IMR-90 (cell line): ENCODE measurements around the gene CBX8. TPM values are rescaled to one million over a fixed set of nuclear protein-coding genes. Genes with fewer than 3 reads are reported as not detected.

ENCODE experiments used
- ATAC-seq: fragments of 200-7000 bp; cut with Tn5 transposase; 2 replicates; pipeline ENCODE4 v1.9.1; 2020; ENCODE audit warnings: low read depth, mild to moderate bottlenecking, moderate library complexity
- BruUV-seq: library from RNA; stranded (reverse); fragments of 400-500 nt; replicated peaks from 2 replicates; lab custom pipeline; 2021; lab: Mats Ljungman, UMichigan
- CTCF ChIA-PET: fragments of 300-600 bp; formaldehyde crosslinking; extraction: SDS; loops from one replicate; lab custom pipeline; 2021; ENCODE audit warnings: antibody characterized with exemption; lab: Yijun Ruan, JAX
- POLR2A ChIA-PET: fragments of 300-600 bp; sonication (Branson Sonifier 250); formaldehyde crosslinking; loops from one replicate; lab custom pipeline; 2022; ENCODE audit warnings: antibody characterized with exemption; ENCODE audit not compliant: unreplicated experiment; lab: Charles Lee
- DNase-seq: peaks from one replicate; pipeline ENCODE4 v3.0.0; 2013
- H2AFZ ChIP-seq: replicated peaks from 2 replicates; pipeline ENCODE3; 2013; ENCODE audit warnings: low read length, mild to moderate bottlenecking; ENCODE audit not compliant: poor library complexity
- H2AK5ac ChIP-seq: 2 replicates; pipeline ENCODE4 v1.6.1; 2013; ENCODE audit warnings: low read depth, low read length, inconsistent platforms
- H2AK9ac ChIP-seq: replicated peaks from 2 replicates; pipeline ENCODE3; 2013; ENCODE audit warnings: mild to moderate bottlenecking, low read depth, low read length, moderate library complexity; ENCODE audit not compliant: poor library complexity
- H2BK120ac ChIP-seq: 2 replicates; pipeline ENCODE4 v1.6.1; 2013; ENCODE audit warnings: low read depth, low read length, inconsistent platforms
- H2BK15ac ChIP-seq: 3 replicates; pipeline ENCODE4 v1.6.1; 2013; ENCODE audit warnings: low read depth, low read length, inconsistent platforms
- H2BK20ac ChIP-seq: 2 replicates; pipeline ENCODE4 v1.6.1; 2013; ENCODE audit warnings: low read depth, mild to moderate bottlenecking, inconsistent platforms, low read length, moderate library complexity
- H2BK5ac ChIP-seq: 2 replicates; pipeline ENCODE4 v1.6.1; 2013; ENCODE audit warnings: mild to moderate bottlenecking, low read depth, low read length, inconsistent platforms; ENCODE audit not compliant: poor library complexity, severe bottlenecking
- H3K14ac ChIP-seq: replicated peaks from 2 replicates; pipeline ENCODE4 v1.6.1; 2013; ENCODE audit warnings: low read depth, low read length, inconsistent platforms
- H3K18ac ChIP-seq: 2 replicates; pipeline ENCODE4 v1.6.1; 2013; ENCODE audit warnings: low read depth, low read length, control low read depth
- H3K23ac ChIP-seq: 2 replicates; pipeline ENCODE4 v1.6.1; 2013; ENCODE audit warnings: low read depth, low read length, inconsistent platforms
- H3K27ac ChIP-seq: 2 replicates; pipeline ENCODE4 v1.5.1; 2013; ENCODE audit warnings: mild to moderate bottlenecking, control low read depth, low read length; ENCODE audit not compliant: insufficient read depth
- H3K27me3 ChIP-seq: 2 replicates; pipeline ENCODE4 v1.6.1; 2013; ENCODE audit warnings: low read length; ENCODE audit not compliant: control insufficient read depth, insufficient read depth
- H3K36me3 ChIP-seq: 2 replicates; pipeline ENCODE4 v1.6.1; 2013; ENCODE audit warnings: low read length, mixed read lengths; ENCODE audit not compliant: control insufficient read depth, insufficient read depth
- H3K4ac ChIP-seq: 2 replicates; pipeline ENCODE4 v1.6.1; 2013; ENCODE audit warnings: low read depth, low read length, inconsistent platforms
- H3K4me1 ChIP-seq: 2 replicates; pipeline ENCODE4 v1.6.1; 2013; ENCODE audit warnings: low read length, mixed read lengths; ENCODE audit not compliant: control insufficient read depth, insufficient read depth
- H3K4me2 ChIP-seq: 2 replicates; pipeline ENCODE4 v1.6.1; 2013; ENCODE audit warnings: low read depth, mild to moderate bottlenecking, control low read depth, low read length, moderate library complexity
- H3K4me3 ChIP-seq: 2 replicates; pipeline ENCODE4 v1.5.1; 2013; ENCODE audit warnings: low read depth, mild to moderate bottlenecking, control low read depth, low read length, moderate library complexity; ENCODE audit not compliant: insufficient read depth
- H3K56ac ChIP-seq: 2 replicates; pipeline ENCODE4 v1.6.1; 2013; ENCODE audit warnings: low read length, inconsistent platforms; ENCODE audit not compliant: insufficient read depth; ENCODE audit errors: extremely low read depth
- H3K79me1 ChIP-seq, 2 experiments: 2 replicates each; pipeline ENCODE4 v1.6.1; 2013; ENCODE audit warnings: low read length in 2 of 2, inconsistent platforms in 1 of 2, low read depth in 1 of 2
- H3K9ac ChIP-seq: 2 replicates; pipeline ENCODE4 v1.6.1; 2013; ENCODE audit warnings: low read depth, low read length, control low read depth
- H3K9me1 ChIP-seq: 2 replicates; pipeline ENCODE4 v1.6.1; 2013; ENCODE audit warnings: low read length, inconsistent platforms; ENCODE audit not compliant: insufficient read depth
- H3K9me3 ChIP-seq: 2 replicates; pipeline ENCODE4 v1.6.1; 2013; ENCODE audit warnings: low read length; ENCODE audit not compliant: control insufficient read depth, insufficient read depth
- H4K20me1 ChIP-seq: 2 replicates; pipeline ENCODE4 v1.6.1; 2013; ENCODE audit warnings: low read length, inconsistent platforms; ENCODE audit not compliant: insufficient read depth
- H4K5ac ChIP-seq: 2 replicates; pipeline ENCODE4 v1.6.1; 2013; ENCODE audit warnings: mild to moderate bottlenecking, low read depth, low read length, control low read depth
- H4K8ac ChIP-seq, 2 experiments: 2 replicates each; pipeline ENCODE4 v1.6.1; 2013; ENCODE audit warnings: low read depth in 2 of 2, low read length in 2 of 2, control low read depth in 1 of 2, inconsistent platforms in 1 of 2
- H4K91ac ChIP-seq: 2 replicates; pipeline ENCODE4 v1.6.1; 2013; ENCODE audit warnings: low read depth, low read length, inconsistent platforms; ENCODE audit not compliant: insufficient read depth
- BHLHE40 ChIP-seq: fragments of 150-350 bp; IDR thresholded peaks from 2 replicates; pipeline ENCODE4 v1.6.1; 2016; ENCODE audit warnings: mild to moderate bottlenecking, low read depth, low read length
- CEBPB ChIP-seq: IDR thresholded peaks from 2 replicates; pipeline ENCODE4 v1.6.1; 2012; ENCODE audit warnings: low read depth, low read length, improper control_type of control experiment
- CHD1 ChIP-seq: IDR thresholded peaks from 2 replicates; pipeline ENCODE4 v1.6.1; 2012; ENCODE audit warnings: low read depth, low read length, improper control_type of control experiment
- ELK1 ChIP-seq: fragments of 150-350 bp; IDR thresholded peaks from 2 replicates; pipeline ENCODE4 v1.6.1; 2016; ENCODE audit warnings: low read depth, mild to moderate bottlenecking, low read length, moderate library complexity, borderline replicate concordance
- MAFK ChIP-seq: IDR thresholded peaks from 2 replicates; pipeline ENCODE4 v1.6.1; 2012; ENCODE audit warnings: low read depth, low read length, improper control_type of control experiment
- MAZ ChIP-seq: IDR thresholded peaks from 2 replicates; pipeline ENCODE4 v1.6.1; 2012; ENCODE audit warnings: low read depth, mild to moderate bottlenecking, low read length, improper control_type of control experiment, moderate library complexity, borderline replicate concordance
- MXI1 ChIP-seq: IDR thresholded peaks from 2 replicates; pipeline ENCODE4 v1.6.1; 2012; ENCODE audit warnings: low read depth, mild to moderate bottlenecking, low read length, moderate library complexity, borderline replicate concordance
- NFE2L2 ChIP-seq: fragments of 150-350 bp; IDR thresholded peaks from 2 replicates; pipeline ENCODE4 v1.6.1; 2016; ENCODE audit warnings: low read depth, mild to moderate bottlenecking, low read length
- POLR2A ChIP-seq: IDR thresholded peaks from 2 replicates; pipeline ENCODE4 v1.6.1; 2012; ENCODE audit warnings: mild to moderate bottlenecking, low read depth, low read length
- RAD21 ChIP-seq: IDR thresholded peaks from 2 replicates; pipeline ENCODE4 v1.6.1; 2012; ENCODE audit warnings: low read length, improper control_type of control experiment
- RCOR1 ChIP-seq: IDR thresholded peaks from 2 replicates; pipeline ENCODE4 v1.6.1; 2012; ENCODE audit warnings: mild to moderate bottlenecking, low read length, improper control_type of control experiment; ENCODE audit not compliant: insufficient replicate concordance
- SMC3 ChIP-seq: fragments of 150-350 bp; IDR thresholded peaks from 2 replicates; pipeline ENCODE4 v1.6.1; 2016; ENCODE audit warnings: low read depth, mild to moderate bottlenecking, antibody characterized with exemption, low read length, moderate library complexity
- WGBS, 2 experiments: methylation state at CpG; one replicate each; pipeline versions ENCODE4 v1.1.5 to v1.1.7; 2013; ENCODE audit warnings: missing lambda C conversion rate in 2 of 2; ENCODE audit not compliant: insufficient read length in 1 of 2; ENCODE audit errors: extremely low coverage in 2 of 2; 5-methylcytosine and 5-hydroxymethylcytosine counted together
- dilution Hi-C: fragments of 300-500 bp; cut with HindIII; formaldehyde crosslinking; loops from one replicate; pipeline ENCODE4 v1.14.3; 2018; ENCODE audit warnings: low sequenced_read_pairs; ENCODE audit not compliant: unreplicated experiment
- in situ Hi-C: fragments of 300-500 bp; cut with MboI; formaldehyde crosslinking; loops from 3 replicates; pipeline ENCODE4 v1.14.3; 2019; ENCODE audit warnings: low sequenced_read_pairs, inconsistent platforms, mixed read lengths
- intact Hi-C: fragments of 100-400 bp; cut with micrococcal nuclease; formaldehyde crosslinking; loops from 2 replicates; pipeline ENCODE4 v1.10.0; 2022
- polyA plus RNA-seq, 3 experiments: library from polyadenylated mRNA; depleted of rRNA; stranded (reverse); fragments of >200 nt; gene quantifications; 2 replicates each; pipeline ENCODE4 v1.2.3, GENCODE V29; 2012; ENCODE audit warnings: low replicate concordance in 1 of 3
- total RNA-seq: library from RNA; depleted of rRNA; stranded (reverse); fragments of >200 nt; gene quantifications from 2 replicates; pipeline ENCODE4 v1.2.3, GENCODE V29; 2012
- TF ChIP-seq, protein P1 (sequence below): conservative IDR thresholded peaks from 2 replicates; pipeline ENCODE4 v1.5.1; 2012; ENCODE audit warnings: mild to moderate bottlenecking, low read depth, low read length, improper control_type of control experiment
- TF ChIP-seq, protein P2 (sequence below): fragments of 150-350 bp; IDR thresholded peaks from 2 replicates; pipeline ENCODE4 v1.6.1; 2017; ENCODE audit warnings: mild to moderate bottlenecking, antibody characterized with exemption, low read length, low read depth

The CBX8 gene
- total and polyA plus RNA-seq, 2 of the 4 experiments (the other 2 are of a cell fraction): 3.2 to 5.4 TPM

DNA sequence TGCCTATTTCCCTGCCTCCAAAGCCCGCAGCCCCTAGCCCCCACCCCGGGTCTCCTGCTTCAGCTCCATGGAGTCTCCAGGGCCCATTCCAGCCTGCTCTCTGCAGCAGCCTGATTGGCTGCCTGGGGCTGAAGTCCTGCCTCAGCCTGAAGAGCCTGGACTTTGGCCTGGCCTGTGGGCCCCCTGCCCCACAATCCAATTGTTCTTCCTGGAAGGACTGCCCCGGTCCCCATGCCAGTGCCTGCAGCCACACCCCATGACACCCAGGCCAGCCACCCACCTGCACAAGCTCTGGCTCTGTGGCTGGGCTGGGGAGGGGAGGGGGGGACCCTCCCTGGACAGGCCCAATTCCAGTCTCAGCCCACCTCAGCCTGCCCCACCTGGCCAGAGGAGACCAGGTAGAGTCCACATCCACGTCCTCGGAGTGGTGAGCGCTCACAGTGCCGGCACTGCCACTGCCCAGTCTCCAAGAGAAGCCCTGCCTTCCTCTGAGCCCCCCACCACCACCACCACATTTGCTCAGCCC lies 53.9 kb downstream of the CBX8 start:
- intact Hi-C loops: no loop called here
- no peak for TF ChIP-seq NFE2L2
- TF ChIP-seq MXI1: no peak
- no peak for TF ChIP-seq MAFK
- TF ChIP-seq SMC3: no peak
- TF ChIP-seq, protein P1, sequence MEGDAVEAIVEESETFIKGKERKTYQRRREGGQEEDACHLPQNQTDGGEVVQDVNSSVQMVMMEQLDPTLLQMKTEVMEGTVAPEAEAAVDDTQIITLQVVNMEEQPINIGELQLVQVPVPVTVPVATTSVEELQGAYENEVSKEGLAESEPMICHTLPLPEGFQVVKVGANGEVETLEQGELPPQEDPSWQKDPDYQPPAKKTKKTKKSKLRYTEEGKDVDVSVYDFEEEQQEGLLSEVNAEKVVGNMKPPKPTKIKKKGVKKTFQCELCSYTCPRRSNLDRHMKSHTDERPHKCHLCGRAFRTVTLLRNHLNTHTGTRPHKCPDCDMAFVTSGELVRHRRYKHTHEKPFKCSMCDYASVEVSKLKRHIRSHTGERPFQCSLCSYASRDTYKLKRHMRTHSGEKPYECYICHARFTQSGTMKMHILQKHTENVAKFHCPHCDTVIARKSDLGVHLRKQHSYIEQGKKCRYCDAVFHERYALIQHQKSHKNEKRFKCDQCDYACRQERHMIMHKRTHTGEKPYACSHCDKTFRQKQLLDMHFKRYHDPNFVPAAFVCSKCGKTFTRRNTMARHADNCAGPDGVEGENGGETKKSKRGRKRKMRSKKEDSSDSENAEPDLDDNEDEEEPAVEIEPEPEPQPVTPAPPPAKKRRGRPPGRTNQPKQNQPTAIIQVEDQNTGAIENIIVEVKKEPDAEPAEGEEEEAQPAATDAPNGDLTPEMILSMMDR: no peak
- no peak for TF ChIP-seq CEBPB
- no peak for TF ChIP-seq ELK1
- TF ChIP-seq RCOR1: no peak
- TF ChIP-seq RAD21: no peak
- no peak for TF ChIP-seq CHD1
- TF ChIP-seq, protein P2, sequence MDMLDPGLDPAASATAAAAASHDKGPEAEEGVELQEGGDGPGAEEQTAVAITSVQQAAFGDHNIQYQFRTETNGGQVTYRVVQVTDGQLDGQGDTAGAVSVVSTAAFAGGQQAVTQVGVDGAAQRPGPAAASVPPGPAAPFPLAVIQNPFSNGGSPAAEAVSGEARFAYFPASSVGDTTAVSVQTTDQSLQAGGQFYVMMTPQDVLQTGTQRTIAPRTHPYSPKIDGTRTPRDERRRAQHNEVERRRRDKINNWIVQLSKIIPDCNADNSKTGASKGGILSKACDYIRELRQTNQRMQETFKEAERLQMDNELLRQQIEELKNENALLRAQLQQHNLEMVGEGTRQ: no peak
- TF ChIP-seq POLR2A: no peak
- TF ChIP-seq MAZ: no peak
- no peak for TF ChIP-seq BHLHE40
- no peaks in the 10 kb centered on the region for H3K36me3 ChIP-seq
- no peak overlapping the region for H2AFZ ChIP-seq
- H3K14ac ChIP-seq: no peak overlapping the region
- no peak overlapping the region for H3K4me3 ChIP-seq
- no peak overlapping the region for H2BK15ac ChIP-seq
- POLR2A ChIA-PET: no interaction called here
- no peak overlapping the region for H3K4me2 ChIP-seq
- 60% methylated on average over 1 of the region's 7 CpGs; no CpG with 5 or more reads in 1 of the 2 experiments for WGBS, 2 experiments
- H2AK9ac ChIP-seq: no peak overlapping the region
- DNase-seq (no peak), ATAC-seq (no peak)
- H4K8ac ChIP-seq: no peak overlapping the region
- H3K9me1 ChIP-seq: no peaks in the 10 kb centered on the region
- H3K27ac ChIP-seq: no peak overlapping the region
- dilution Hi-C loops: no loop called here
- no peaks in the 10 kb centered on the region for H3K9me3 ChIP-seq
- no peak overlapping the region for H4K5ac ChIP-seq
- in situ Hi-C loops: no loop called here
- BruUV-seq: no TSS peak
- no peaks in the 10 kb centered on the region for H4K20me1 ChIP-seq
- CTCF ChIA-PET: no interaction called here
- peaks cover 3% of the 10 kb centered on the region; the same call in 1 of the 2 replicates for H3K4me1 ChIP-seq
- no peak overlapping the region for H2BK20ac ChIP-seq
- no peak overlapping the region for H3K4ac ChIP-seq
- H3K79me1 ChIP-seq: no peaks in the 10 kb centered on the region
- no peak overlapping the region for H3K18ac ChIP-seq
- H3K56ac ChIP-seq: no peak overlapping the region
- H3K27me3 ChIP-seq: peaks cover 70% of the 10 kb centered on the region
- no peak overlapping the region for H2AK5ac ChIP-seq
- H3K9ac ChIP-seq: no peak overlapping the region
- H4K91ac ChIP-seq: no peak overlapping the region
- no peak overlapping the region for H3K23ac ChIP-seq
- H2BK5ac ChIP-seq: no peak overlapping the region
- no peak overlapping the region for H2BK120ac ChIP-seq
